Measurements from ENCODE around the gene C12orf56. TPM values are rescaled to one million over a fixed set of nuclear protein-coding genes. Genes with fewer than 3 reads are reported as not detected.

The C12orf56 gene
- total RNA-seq, 1 experiment from 2014 or later: 8.1 TPM

DNA sequence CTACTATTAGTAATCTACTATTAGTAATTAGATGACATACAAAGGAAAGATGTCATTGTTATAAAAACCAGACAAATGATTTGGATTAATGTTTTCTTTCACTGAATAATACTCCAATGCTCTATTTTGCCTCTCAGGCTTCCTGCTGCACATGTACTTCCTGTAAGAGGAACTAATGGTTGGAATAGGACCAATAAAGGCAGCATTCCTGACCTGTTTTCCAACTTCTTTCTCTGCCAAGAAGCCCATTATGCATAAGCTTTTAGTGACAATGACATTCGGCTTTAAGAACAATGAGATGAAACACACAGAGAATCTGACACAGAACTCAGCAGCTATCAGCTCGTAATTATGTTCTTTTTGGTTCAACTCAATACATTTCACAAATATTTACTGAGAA is 5.2 kb upstream of the C12orf56 start:
- TF ChIP-seq, protein P1, sequence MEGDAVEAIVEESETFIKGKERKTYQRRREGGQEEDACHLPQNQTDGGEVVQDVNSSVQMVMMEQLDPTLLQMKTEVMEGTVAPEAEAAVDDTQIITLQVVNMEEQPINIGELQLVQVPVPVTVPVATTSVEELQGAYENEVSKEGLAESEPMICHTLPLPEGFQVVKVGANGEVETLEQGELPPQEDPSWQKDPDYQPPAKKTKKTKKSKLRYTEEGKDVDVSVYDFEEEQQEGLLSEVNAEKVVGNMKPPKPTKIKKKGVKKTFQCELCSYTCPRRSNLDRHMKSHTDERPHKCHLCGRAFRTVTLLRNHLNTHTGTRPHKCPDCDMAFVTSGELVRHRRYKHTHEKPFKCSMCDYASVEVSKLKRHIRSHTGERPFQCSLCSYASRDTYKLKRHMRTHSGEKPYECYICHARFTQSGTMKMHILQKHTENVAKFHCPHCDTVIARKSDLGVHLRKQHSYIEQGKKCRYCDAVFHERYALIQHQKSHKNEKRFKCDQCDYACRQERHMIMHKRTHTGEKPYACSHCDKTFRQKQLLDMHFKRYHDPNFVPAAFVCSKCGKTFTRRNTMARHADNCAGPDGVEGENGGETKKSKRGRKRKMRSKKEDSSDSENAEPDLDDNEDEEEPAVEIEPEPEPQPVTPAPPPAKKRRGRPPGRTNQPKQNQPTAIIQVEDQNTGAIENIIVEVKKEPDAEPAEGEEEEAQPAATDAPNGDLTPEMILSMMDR (conservative IDR thresholded peaks at IDR 0.05; ENCODE audit: low read depth, low read length): no peak
- TF ChIP-seq EZH2phosphoT487 (IDR thresholded peaks at IDR 0.05; ENCODE audit: borderline replicate concordance, low read length) (no peak), EZH2 (IDR thresholded peaks at IDR 0.05; ENCODE audit: low read length, unreplicated experiment) (no peak)
- no peaks in the 10 kb centered on the region for H3K9me2 ChIP-seq (replicated peaks; ENCODE audit: low read length)
- no peak overlapping the region for H2AFZ ChIP-seq (ENCODE audit: low read length)
- POLR2A ChIA-PET (ENCODE audit: unreplicated experiment): no interaction called here
- no peaks in the 10 kb centered on the region for H3K27me3 ChIP-seq (ENCODE audit: low read length)
- no peaks in the 10 kb centered on the region for H3K36me3 ChIP-seq (ENCODE audit: low read depth, low read length)
- no peak overlapping the region for H3K4me2 ChIP-seq (ENCODE audit: low read length)
- intact Hi-C loops (cut with micrococcal nuclease): no loop called here
- peaks cover 8% of the 10 kb centered on the region for H3K4me1 ChIP-seq (ENCODE audit: insufficient read depth, low read length)
- no peaks in the 10 kb centered on the region for H3K79me2 ChIP-seq (ENCODE audit: low read length)
- H3K9me3 ChIP-seq (ENCODE audit: low read length): no peaks in the 10 kb centered on the region
- no peak overlapping the region for H3K4me3 ChIP-seq (ENCODE audit: low read length)
- BruUV-seq (replicated peaks): no TSS peak
- H4K20me1 ChIP-seq (ENCODE audit: low read length): no peaks in the 10 kb centered on the region
- DNase-seq: peak; percentile 76
- H3K9ac ChIP-seq (ENCODE audit: low read length): no peak overlapping the region
- CTCF ChIA-PET: no interaction called here
- ATAC-seq: peak; percentile 68
- no peak overlapping the region for H3K27ac ChIP-seq (ENCODE audit: low read length)
- no peaks in the 10 kb centered on the region for H3F3A ChIP-seq (ENCODE audit: low read length, unreplicated experiment)

- Histone ChIP-seq H3K27ac (ENCODE audit: low read length) (no peak overlapping the region), H2AFZ (ENCODE audit: low read length) (peak overlapping the region; percentile 24; the same call in 1 of the 2 replicates), H3K4me2 (ENCODE audit: low read length) (no peak overlapping the region), H3K9ac (ENCODE audit: low read length) (no peak overlapping the region), H3K9me3 (ENCODE audit: low read length) (no peaks in the 10 kb centered on the region), H3K79me2 (ENCODE audit: low read length) (no peaks in the 10 kb centered on the region), H3F3A (ENCODE audit: low read length, unreplicated experiment) (no peaks in the 10 kb centered on the region), H3K4me1 (ENCODE audit: insufficient read depth, low read length) (peaks cover 13% of the 10 kb centered on the region), H3K27me3 (ENCODE audit: low read length) (no peaks in the 10 kb centered on the region), H3K9me2 (replicated peaks; ENCODE audit: low read length) (no peaks in the 10 kb centered on the region), H3K36me3 (ENCODE audit: low read depth, low read length) (no peaks in the 10 kb centered on the region), H3K4me3 (ENCODE audit: low read length) (no peak overlapping the region), H4K20me1 (ENCODE audit: low read length) (no peaks in the 10 kb centered on the region)
- TF ChIP-seq EZH2 (IDR thresholded peaks at IDR 0.05; ENCODE audit: low read length, unreplicated experiment): no peak
- TF ChIP-seq, protein P1 (conservative IDR thresholded peaks at IDR 0.05; ENCODE audit: low read depth, low read length): peak; percentile 69
- intact Hi-C loops (cut with micrococcal nuclease): loop anchor here (1.0 kb wide), 2 partner anchors 119 to 566 kb away; no protein-coding TSS in a partner anchor
- peak; percentile 76 for DNase-seq
- ATAC-seq: peak; percentile 63
- CTCF ChIA-PET: no interaction called here
- POLR2A ChIA-PET (ENCODE audit: unreplicated experiment): no interaction called here
- BruUV-seq (replicated peaks): no TSS peak
Measured at GRCh38 chr12:64392221-64392620, 1.7 kb upstream of the C12orf56 start.

GRCh38 chr12:64389154-64389553 is 1.4 kb downstream of the C12orf56 start:
- ChIA-PET CTCF (no interaction called here), POLR2A (ENCODE audit: unreplicated experiment) (no interaction called here)
- Histone ChIP-seq H3K4me3 (ENCODE audit: low read length) (no peak overlapping the region), H3K9me3 (ENCODE audit: low read length) (no peaks in the 10 kb centered on the region), H3K27me3 (ENCODE audit: low read length) (no peaks in the 10 kb centered on the region), H3K9ac (ENCODE audit: low read length) (no peak overlapping the region), H3K79me2 (ENCODE audit: low read length) (no peaks in the 10 kb centered on the region), H3K4me2 (ENCODE audit: low read length) (no peak overlapping the region), H4K20me1 (ENCODE audit: low read length) (no peaks in the 10 kb centered on the region), H3F3A (ENCODE audit: low read length, unreplicated experiment) (peaks cover 3% of the 10 kb centered on the region), H3K4me1 (ENCODE audit: insufficient read depth, low read length) (peaks cover 32% of the 10 kb centered on the region), H3K36me3 (ENCODE audit: low read depth, low read length) (no peaks in the 10 kb centered on the region), H3K27ac (ENCODE audit: low read length) (no peak overlapping the region), H2AFZ (ENCODE audit: low read length) (no peak overlapping the region), H3K9me2 (replicated peaks; ENCODE audit: low read length) (no peaks in the 10 kb centered on the region)
- TF ChIP-seq EZH2 (IDR thresholded peaks at IDR 0.05; ENCODE audit: low read length, unreplicated experiment): no peak
- TF ChIP-seq, protein P1 (conservative IDR thresholded peaks at IDR 0.05; ENCODE audit: low read depth, low read length): no peak
- TF ChIP-seq EZH2phosphoT487 (IDR thresholded peaks at IDR 0.05; ENCODE audit: borderline replicate concordance, low read length): no peak
- ATAC-seq (no peak), DNase-seq (no peak)
- intact Hi-C loops (cut with micrococcal nuclease): no loop called here
- no TSS peak for BruUV-seq (replicated peaks)

Data from PC-3 (cell line).